Epithelial cell of proximal tubule (primary cell): Measurements from ENCODE around the gene ATXN10. TPM values are rescaled to one million over a fixed set of nuclear protein-coding genes. Genes with fewer than 3 reads are reported as not detected.

Experiments used
- DNase-seq: peaks from one replicate; pipeline ENCODE4 v3.0.0-alpha.2; 2011; ENCODE audit warnings: low read depth
- H3K4me3 ChIP-seq: 2 replicates; pipeline ENCODE4 v1.5.1; 2011; ENCODE audit warnings: low read depth, mild to moderate bottlenecking, low read length
- CTCF ChIP-seq: conservative IDR thresholded peaks from 2 replicates; pipeline ENCODE4 v1.5.1; 2012; ENCODE audit warnings: low read depth, mild to moderate bottlenecking, low read length
- total RNA-seq: library from RNA; depleted of rRNA; stranded (reverse); fragments of >200 nt; gene quantifications from 2 replicates; pipeline ENCODE4 v1.2.3, GENCODE V29; 2015

ATXN10 gene
- total RNA-seq, 1 donor from 2014 or later = 118 TPM

- no peak overlapping the region for H3K4me3 ChIP-seq
- no peak for TF ChIP-seq CTCF
- no peak for DNase-seq
These were observed 103.4 kb downstream of the ATXN10 start for GRCh38 chr22:45775062-45775461.

DNA sequence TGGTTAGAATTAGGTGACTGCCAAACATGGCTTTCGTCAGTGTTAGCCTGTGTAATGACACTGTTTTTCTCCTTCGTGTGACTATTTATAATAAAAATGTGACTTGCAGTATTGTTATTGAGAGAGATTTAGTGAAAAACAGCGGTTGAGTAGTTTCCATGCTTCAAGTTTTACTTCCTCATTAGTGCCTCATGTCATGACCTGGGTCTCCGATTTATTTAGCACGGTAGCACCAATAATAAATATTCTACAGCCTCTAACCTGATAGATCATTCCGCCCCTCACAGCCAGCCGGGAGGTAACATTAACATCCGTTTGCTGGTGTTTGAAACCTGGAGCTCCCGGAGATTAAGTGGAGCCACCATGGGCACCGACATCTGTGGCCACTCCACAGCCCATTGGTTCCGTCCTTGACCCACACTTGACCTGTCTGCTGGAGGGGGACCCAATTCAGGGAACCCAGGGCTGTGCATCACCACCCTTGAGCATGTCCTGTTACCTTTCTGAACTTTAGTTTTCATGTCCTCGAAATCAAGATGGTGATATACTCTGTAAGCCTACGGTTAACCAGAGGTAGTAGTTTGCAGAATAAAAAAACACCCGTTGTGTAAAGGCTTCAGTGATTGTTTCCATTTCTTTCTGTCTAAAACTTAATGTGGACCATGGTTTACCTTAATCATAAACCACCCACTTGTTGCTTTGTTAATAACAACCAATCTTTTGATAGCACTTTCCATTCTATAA, 104.1 kb downstream of the ATXN10 start:
- TF ChIP-seq CTCF = no peak
- H3K4me3 ChIP-seq = no peak overlapping the region
- DNase-seq = no peak

GRCh38 chr22:45776313-45776585, 104.6 kb downstream of the ATXN10 start:
- H3K4me3 ChIP-seq = no peak overlapping the region
- DNase-seq = no peak
- TF ChIP-seq CTCF = no peak

- DNase-seq = peak; percentile 83
- H3K4me3 ChIP-seq = no peak overlapping the region
- TF ChIP-seq CTCF = no peak
These were observed 105.6 kb downstream of the ATXN10 start for GRCh38 chr22:45777046-45777851.

GRCh38 chr22:45777852-45778375, 106.3 kb downstream of the ATXN10 start:
- DNase-seq = no peak
- no peak for TF ChIP-seq CTCF
- H3K4me3 ChIP-seq = no peak overlapping the region

DNA sequence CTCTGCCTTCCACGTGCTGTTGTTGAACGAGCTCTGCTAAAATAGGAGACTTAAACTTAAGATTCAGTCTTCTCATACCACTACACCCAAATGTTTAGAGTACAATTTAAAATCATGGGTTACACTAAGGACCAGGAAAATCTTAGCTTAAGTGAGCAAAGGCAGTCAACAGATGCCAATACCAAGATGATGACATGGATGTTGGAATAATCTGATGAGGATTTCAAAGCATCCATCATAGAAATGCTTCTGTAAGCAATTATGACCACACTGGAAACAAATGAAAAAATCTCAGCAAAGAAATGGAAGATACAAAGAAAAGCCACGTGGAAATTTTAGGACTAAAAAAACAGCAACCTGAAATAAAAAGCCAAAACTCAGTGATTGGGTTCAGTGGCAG, 109.8 kb downstream of the ATXN10 start:
- no peak overlapping the region for H3K4me3 ChIP-seq
- TF ChIP-seq CTCF = no peak

More for the DNA sequence above, 109.8 kb downstream of the ATXN10 start:
- no peak for DNase-seq
